ENCODE results near the gene ST8SIA1. TPM values are rescaled to one million over a fixed set of nuclear protein-coding genes. Genes with fewer than 3 reads are reported as not detected.

The ST8SIA1 gene
- total and polyA plus RNA-seq, 9 donors, result 0.69 to 18.1 (median 4.1) TPM

GRCh38 chr12:22335794-22336166, 1.3 kb upstream of the ST8SIA1 start:
- intact Hi-C loops (cut with DNase I), result loop anchor here in 3 of 4 donors (5.0 to 10.0 kb wide), 4 partner anchors 109 to 253 kb away; no protein-coding TSS in a partner anchor
- no peak overlapping the region for H3K27ac ChIP-seq
- DNase-seq, result no peak

GRCh38 chr12:22333713-22334409, 646 bp downstream of the ST8SIA1 start:
- TF ChIP-seq POLR2A (IDR thresholded peaks at IDR 0.05) (no peak), EP300 (IDR thresholded peaks at IDR 0.05) (no peak), CTCF (IDR thresholded peaks at IDR 0.05) (no peak)
- DNase-seq, result peak in 2 of 5 donors; percentile 19 to 25
- Histone ChIP-seq H3K4me1 (ENCODE audit: insufficient read depth) (peaks cover 3% of the 10 kb centered on the region), H3K4me3 (peak overlapping the region; percentile 59), H3K9me3 (no peaks in the 10 kb centered on the region), H3K36me3 (no peaks in the 10 kb centered on the region), H3K27ac (no peak overlapping the region), H3K27me3 (no peaks in the 10 kb centered on the region)
- intact Hi-C loops (cut with DNase I), result loop anchor here in 3 of 4 donors (10.0 kb wide), 3 partner anchors 111 to 249 kb away; no protein-coding TSS in a partner anchor
- WGBS, 3 donors, result 9 to 12% (median 11%) methylated on average over 47 to 49 of the region's 49 CpGs

More at GRCh38 chr12:22335794-22336166, 1.3 kb upstream of the ST8SIA1 start:
- WGBS, 3 donors, result 4 to 11% (median 8%) methylated on average over 6 of the region's 6 CpGs
- H3K4me3 ChIP-seq, result peak overlapping the region; percentile 59
- peaks cover 3% of the 10 kb centered on the region for H3K4me1 ChIP-seq (ENCODE audit: insufficient read depth)
- H3K9me3 ChIP-seq, result no peaks in the 10 kb centered on the region
- H3K36me3 ChIP-seq, result no peaks in the 10 kb centered on the region
- TF ChIP-seq CTCF (IDR thresholded peaks at IDR 0.05) (no peak), EP300 (IDR thresholded peaks at IDR 0.05) (no peak), POLR2A (IDR thresholded peaks at IDR 0.05) (no peak)
- no peaks in the 10 kb centered on the region for H3K27me3 ChIP-seq

- H3K4me3 ChIP-seq, result peak overlapping the region; percentile 59
- no peaks in the 10 kb centered on the region for H3K9me3 ChIP-seq
- DNase-seq, result no peak
- no peak for TF ChIP-seq EP300 (IDR thresholded peaks at IDR 0.05)
- no peak for TF ChIP-seq POLR2A (IDR thresholded peaks at IDR 0.05)
- TF ChIP-seq CTCF (IDR thresholded peaks at IDR 0.05), result no peak
- H3K36me3 ChIP-seq, result no peaks in the 10 kb centered on the region
- WGBS, 3 donors, result 56 to 66% (median 58%) methylated on average over 10 of the region's 10 CpGs
- no peak overlapping the region for H3K27ac ChIP-seq
- intact Hi-C loops (cut with DNase I), result loop anchor here in 3 of 4 donors (10.0 kb wide), 3 partner anchors 112 to 248 kb away; no protein-coding TSS in a partner anchor
- H3K4me1 ChIP-seq (ENCODE audit: insufficient read depth), result peaks cover 3% of the 10 kb centered on the region
- no peaks in the 10 kb centered on the region for H3K27me3 ChIP-seq
Observed at GRCh38 chr12:22333186-22333712, 1.3 kb downstream of the ST8SIA1 start.

- intact Hi-C loops (cut with DNase I), result loop anchor here in 3 of 4 donors (10.0 kb wide), 3 partner anchors 113 to 247 kb away; no protein-coding TSS in a partner anchor
- Histone ChIP-seq H3K27ac (no peak overlapping the region), H3K4me1 (ENCODE audit: insufficient read depth) (peaks cover 3% of the 10 kb centered on the region)
Observed at GRCh38 chr12:22332202-22332601, 2.3 kb downstream of the ST8SIA1 start.

More at GRCh38 chr12:22332202-22332601, 2.3 kb downstream of the ST8SIA1 start:
- TF ChIP-seq CTCF (IDR thresholded peaks at IDR 0.05) (no peak), POLR2A (IDR thresholded peaks at IDR 0.05) (no peak), EP300 (IDR thresholded peaks at IDR 0.05) (no peak)
- Histone ChIP-seq H3K9me3 (no peaks in the 10 kb centered on the region), H3K4me3 (no peak overlapping the region), H3K36me3 (no peaks in the 10 kb centered on the region), H3K27me3 (no peaks in the 10 kb centered on the region)
- DNase-seq, result no peak

All from ovary (tissue), 9 donors.